Central memory CD4-positive, alpha-beta T cell (primary cell): Measurements from ENCODE around the gene NOL4L.

Experiments
- DNase-seq: peaks from one replicate; pipeline ENCODE4 v3.0.0; 2022

NOL4L gene

DNA sequence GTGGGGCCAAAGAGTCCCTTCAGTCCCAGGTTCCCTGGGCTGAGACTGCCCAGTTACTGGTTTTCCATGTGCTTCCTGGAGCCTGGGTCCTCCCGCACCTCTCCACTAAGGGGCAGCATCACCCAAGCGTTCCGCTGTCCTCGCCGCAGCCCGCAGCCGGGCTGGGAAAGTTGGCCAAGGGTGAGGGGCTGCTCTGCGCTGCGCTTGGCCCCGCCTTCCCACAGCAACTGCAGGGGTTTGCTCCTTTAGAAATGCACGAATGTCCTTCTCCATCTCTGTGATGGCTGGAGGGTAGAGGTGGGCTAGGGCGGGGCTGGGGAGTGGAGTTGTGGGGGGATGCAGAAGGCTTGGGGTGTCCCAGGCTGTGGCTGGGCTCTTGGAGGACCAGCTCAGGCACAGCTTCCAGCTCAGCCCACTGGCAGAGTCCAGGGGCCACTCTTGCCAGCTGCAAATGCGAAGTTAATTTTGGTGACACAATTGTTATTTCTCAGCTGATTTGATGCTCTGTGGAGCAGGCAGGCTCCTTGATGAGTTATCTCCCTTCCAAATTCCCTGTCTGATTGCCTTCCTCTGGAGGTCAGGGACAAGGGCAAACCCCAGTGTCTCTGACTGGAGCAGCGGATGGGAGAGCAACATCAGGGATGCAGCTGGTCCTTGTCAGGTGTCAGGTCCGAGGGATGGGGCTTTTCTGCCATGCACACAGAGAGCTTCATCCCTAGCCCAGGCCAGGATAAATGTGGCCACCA, 63.2 kb downstream of the NOL4L start:
- peak; percentile 60 for DNase-seq

DNA sequence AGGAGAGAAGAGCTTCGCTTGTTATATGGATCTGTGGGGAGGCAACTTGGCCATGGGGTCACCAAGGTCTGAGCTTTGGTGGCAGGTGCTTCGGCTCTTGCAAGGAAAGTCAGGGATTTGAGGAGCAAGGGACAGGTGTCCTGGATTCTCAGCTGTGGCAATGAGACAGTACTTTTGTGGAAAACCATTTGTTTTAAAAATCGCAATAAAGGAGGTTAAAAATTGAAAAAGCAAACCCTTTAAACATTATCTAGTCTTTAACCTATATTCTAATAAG, 64.3 kb downstream of the NOL4L start:
- DNase-seq = no peak

DNA sequence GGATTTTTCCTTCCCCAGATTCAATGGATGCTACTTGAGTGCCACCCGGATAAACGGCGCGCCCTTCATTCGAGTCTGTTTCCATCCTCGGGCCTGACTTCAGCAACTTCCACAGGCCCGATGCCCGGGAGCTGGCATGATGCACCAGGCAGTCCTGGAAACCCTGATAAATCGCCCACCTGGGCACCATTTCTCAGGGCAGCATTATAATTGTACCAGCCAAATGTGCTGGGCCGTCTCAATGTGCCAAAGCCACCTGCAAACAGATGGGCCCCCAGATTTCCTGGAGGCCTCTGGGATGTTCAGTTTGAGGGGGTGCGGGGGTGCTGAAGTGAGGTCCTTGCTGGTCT, 65.8 kb downstream of the NOL4L start:
- DNase-seq = no peak

DNA sequence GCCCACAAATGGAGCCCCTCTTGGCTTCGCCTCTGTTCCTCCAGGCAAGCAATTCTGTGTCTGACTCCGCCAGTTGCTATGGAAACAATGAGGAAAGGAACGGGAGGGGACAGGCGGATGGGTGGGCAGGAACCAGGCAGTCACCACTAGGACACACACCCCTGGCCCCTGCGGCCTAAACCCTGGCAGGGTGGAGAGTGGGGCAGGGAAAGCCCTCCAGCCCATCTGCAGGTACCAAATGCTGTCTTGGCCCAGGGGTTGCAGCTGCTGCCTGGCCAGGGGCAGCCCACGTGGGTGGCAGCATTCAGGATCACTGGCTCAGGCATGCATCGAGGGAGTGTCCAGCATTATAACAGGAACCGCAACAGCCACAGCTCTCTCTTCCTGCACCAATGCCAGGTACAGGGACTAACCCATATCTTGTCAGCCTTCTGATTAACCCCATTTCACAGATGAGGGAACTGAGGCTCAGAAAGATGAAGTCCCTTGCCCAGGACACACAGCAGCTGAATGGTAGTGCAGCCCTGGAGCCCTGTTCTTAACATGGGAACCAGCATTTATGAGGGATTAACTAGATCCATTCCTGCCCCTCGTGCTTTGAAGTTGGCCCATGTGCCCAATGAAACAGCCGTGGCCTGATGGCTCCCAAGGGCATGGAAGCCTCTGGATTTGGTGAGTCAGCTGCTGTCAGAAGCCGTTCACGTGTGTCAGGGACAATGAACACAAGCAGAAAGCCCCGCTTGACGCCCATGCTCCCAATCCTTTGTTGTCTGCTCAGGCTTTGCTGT, 66.3 kb downstream of the NOL4L start:
- DNase-seq = no peak

DNA sequence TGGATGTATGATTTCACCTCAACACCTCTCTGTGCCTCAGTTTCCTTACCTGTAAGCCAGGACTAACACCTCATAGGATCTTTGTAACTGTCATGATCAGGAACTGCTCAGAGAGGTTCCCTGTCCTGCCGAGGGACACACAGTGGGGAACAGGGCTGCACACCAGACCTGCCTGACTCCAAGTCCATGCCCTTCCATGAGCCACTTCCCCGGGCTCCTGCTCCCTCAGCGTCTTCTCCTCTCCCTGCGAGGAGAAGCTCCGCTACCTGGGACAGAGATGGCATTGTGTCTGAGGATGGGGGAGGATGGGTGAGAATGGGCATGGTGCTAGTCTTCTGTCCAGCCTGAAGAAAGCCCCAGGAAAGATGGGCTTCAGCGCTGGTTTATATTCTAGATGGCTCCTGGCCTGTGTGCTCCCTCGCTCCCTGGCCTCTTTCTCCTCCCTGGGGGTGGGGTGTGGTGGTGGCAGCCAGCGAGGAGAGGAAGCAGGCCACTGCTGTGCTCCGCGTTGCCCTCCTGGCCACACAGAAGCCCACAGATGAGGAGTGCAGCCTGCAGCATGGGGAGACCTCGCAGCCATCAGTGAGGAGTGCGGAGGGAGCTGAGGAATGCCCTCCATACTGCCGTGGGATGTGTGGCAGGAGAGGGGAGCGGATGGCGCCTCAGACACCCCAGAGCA, 67.1 kb downstream of the NOL4L start:
- no peak for DNase-seq

DNA sequence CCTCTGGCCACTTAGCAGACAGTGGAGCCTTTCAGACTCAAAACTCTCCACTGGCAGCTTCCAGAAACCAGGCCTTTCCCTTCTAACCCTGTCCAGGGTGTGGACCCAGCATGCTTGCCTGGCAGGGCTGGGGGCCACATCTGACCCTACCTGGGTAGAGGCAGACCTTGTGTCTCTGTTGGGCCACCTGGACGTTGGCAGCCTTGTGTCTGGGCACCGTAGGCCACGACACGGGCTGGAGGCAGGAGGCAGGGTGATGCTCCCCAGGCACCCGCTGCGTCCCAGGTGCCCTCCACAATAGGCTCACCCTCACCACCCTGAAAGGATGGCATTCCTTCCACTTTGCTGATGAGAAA, 67.6 kb downstream of the NOL4L start:
- DNase-seq = no peak

DNA sequence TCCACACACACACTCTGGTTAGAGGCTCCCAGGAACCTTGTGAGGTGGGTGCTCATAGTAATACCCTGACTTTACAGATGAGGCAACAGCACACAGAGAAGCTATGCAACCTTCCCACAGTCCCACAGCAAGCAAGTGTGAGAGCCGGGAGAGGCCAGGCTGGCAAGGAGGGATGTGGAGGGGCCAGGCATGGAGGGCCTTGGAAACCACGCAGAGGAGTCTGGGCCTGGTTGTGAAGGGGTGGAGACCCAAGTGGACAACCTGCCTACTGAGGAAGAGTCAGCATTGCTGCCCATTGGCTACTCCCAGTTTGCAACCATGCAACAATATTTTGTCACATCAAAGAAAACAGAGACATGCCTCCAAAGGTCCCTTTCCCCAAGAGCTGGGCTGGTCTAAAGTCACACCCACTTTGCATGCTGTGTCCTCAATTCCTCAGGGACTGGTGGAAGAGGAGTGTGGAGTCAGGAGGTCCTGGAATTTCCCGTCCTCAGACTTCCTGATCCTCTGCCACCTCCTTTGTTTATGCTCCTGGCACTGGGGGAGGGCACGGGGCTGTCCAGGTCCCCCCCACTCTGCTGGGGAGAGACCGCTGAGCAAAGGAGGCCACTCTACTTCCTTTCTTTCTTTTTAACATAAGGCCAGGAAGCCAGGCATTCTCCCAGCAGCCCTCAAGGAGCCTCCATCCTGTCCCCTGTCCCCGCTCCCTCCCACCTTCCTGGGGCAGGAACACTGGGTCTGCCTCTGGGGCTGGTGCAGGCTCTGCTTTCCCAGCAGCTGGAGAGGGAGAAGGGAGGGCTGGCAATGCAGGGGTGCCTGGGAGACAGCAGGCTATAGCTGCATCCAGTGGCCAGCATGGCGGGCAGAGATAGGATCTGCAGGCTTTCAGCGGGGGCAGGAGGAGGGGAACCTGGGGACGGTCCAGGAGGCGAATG, 68.3 kb downstream of the NOL4L start:
- DNase-seq = no peak

DNA sequence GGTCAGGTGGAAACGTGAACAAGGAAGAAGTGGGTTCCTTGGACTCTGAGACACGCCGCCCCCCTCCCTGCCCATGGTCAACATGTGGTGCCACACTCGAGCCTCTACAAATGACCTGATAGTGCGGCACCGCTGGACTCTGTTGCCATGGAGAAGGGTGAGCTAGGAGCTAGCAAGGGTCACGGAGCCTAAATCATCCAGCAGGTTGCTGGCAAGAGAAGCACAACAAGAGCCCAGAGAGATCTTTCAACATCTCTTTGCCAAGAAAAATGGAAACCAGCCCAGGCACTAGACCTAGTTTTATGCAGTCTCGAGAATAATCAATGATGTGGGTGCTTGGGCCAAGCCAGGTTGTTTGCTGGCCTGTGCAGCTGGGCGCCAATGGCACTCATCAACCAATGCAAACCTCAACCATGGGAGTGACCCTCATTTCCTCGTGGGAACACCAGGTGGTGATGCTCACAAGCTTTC, 69.5 kb downstream of the NOL4L start:
- DNase-seq = no peak

DNA sequence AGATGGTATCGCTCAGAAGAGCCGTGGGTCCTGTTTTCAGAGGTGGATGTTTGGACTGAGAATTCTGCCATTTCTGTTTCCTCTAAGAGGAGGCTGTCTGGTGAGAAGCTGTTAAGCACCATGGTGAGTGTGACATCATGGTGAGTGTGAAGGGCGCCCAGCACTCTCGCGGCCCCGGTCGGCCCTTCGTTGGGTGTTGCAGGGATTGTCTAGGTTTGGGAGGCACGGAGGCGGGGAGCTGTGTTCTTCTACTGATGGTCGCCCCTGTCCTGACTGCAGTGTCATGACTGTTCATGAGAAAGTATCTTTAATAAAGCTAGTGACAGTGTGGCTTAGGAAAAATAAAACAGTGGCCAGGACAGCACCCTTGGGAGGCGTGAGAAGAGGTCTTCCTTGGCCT, 70.4 kb downstream of the NOL4L start:
- no peak for DNase-seq

DNA sequence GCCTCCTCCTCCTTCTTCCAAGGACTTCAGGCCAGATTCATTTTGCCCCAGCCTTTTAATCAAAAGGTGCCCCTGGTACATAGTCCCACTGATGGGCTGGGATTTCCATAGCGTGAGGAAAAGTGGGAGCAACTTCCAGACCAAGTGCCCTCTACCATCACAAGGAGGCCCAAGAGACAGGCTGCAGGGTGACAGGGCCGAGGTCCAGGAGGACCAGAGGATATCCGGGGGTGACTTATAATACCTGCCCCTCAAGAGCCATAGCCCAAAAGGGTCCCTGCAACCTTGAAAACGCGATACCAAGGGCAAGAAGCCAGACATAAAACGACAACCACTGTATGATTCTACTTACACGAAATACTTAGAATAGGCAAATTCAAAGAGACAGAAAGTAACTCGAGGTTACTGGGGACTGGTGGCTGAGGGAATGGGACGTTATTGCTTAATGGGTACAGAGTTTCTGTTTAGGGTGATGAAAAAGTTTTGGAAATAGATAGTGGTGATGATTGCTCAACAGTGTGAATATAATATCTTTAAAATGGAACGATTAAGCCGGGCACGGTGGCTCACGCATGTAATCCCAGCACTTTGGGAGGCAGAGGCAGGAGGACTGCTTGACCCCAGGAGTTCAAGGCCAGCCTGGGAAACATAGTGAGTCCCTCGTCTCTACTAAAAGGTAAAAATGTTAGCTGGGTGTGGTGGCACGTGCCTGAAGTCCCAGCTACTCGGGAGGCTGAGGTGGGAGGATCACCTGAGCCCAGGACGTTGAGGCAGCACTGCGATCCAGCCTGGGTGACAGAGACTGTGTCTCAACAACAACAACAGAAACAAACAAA, 71.9 kb downstream of the NOL4L start:
- DNase-seq = no peak

DNA sequence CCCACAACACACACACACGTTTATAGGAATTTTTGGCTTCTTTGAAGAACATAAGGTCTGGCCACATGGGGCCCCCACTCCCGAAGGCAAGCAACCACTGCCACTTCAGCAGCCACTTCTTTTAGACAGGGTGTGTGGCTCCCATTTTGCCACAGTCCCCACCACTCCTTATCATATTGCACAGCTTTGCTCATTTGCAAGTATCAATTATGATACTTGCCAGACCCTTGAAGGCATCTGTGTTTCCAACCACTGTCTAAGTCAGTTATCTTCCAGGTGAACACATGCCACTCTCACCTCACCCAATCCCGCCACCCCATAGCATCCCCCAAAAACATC, 73.1 kb downstream of the NOL4L start:
- DNase-seq = no peak

DNA sequence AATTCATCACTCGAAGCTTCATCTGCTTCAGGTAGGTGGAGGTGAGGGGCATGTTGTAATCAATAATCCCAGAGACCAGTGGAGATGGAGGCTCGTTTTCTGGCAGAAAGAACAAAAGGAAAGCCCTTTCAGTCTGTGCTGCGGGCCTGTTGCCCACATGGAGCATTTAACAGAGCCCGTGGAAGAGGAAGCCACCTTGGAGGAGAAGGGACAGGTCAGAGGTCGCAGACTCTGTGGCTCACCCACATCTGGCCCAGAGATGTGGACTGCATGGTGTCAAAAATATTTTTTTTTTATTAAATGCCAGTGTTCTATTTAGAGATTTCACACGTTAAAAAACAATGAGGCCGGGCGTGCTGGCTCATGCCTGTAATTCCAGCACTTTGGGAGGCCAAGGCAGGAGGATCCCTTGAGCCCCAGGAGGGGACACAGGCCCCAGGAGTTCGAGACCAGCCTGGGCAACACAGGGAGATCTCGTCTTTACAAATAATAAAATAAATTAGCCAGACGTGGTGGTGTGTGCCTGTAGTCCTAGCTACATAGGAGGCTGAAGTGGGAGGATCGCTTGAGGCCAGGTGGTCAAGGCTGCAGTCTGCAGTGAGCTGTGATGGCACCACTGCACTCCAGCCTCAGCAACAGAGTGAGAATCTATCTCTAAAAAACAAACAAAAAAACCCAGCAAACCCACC, 73.6 kb downstream of the NOL4L start:
- DNase-seq = no peak

DNA sequence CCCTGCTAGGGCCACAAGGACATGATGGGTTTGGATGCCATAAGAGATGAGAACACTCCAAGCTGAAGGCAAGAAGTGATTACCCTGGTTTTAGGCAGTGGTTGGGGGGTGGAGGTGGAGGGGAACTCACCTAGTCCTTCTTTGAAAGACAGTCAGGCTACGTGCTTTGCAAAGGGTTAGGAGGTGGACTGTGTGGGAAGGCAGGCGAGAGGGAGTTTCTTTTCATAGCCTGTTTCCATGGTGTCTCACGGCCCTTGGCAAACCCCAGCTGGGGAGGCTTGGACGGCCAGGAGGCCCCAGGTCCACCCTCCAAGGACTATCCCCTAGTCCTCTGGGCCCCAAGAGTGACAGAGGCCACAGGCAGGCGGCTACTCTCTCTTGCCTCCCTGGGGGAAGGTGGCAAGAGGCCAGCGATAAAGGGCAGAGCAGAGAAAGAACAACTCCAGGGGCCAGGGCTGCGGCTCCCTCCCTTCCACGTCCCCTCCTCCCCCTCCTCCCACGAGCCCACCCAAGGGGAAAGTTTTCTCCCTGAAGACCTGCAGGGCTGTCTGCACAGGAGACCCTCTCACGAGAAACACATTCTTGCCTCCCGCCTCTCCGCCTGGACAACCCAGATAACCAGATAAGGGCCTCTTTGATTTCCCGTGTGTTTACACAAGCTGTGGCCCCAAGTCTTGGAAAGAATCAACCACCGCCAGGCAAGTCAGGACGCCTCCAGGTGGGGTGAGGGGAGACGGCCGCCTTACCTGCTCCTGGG, 74.4 kb downstream of the NOL4L start:
- no peak for DNase-seq

DNA sequence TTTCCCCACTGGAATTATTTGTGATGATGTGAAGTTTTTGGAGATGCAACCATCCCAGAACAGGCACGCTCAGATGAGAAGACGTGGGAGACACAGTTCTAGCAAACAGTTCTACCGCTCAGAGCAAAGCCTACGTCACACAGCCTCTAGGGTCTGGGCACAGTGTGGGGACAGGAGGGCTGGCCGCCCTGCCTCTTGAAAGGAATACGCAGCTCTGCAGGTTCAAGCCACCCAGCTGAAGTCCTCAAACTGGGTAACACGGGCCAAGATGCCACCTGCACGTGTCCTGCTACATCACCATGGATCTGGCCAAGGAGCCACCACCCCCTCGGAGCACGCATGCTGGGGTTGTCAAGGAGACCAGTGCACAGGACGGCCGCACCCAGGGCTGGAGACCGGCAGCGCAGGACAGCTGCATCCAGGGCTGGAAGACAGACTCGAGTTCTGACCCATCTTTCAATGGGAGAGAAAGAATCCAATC, 75.0 kb downstream of the NOL4L start:
- no peak for DNase-seq

DNA sequence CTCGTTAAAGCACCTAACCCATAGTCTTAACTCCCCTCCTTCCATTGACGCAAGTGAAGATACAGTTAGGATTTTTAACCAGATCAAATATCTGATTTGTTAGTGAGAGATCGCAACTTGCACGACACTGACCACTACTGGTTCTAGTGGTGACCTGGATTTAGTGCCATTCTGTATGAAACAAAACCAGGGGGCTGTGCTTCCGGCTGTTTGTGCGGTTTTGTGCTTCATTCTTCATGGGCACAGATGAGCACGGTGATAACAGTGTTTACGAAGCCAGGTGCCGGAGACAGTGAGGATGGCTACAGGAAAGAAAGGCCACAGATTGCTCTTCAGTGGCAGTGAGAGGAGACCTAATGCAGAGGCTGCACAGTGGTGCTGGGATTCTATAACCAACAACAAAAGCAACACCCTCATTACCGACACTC, 75.5 kb downstream of the NOL4L start:
- DNase-seq = peak; percentile 81

DNA sequence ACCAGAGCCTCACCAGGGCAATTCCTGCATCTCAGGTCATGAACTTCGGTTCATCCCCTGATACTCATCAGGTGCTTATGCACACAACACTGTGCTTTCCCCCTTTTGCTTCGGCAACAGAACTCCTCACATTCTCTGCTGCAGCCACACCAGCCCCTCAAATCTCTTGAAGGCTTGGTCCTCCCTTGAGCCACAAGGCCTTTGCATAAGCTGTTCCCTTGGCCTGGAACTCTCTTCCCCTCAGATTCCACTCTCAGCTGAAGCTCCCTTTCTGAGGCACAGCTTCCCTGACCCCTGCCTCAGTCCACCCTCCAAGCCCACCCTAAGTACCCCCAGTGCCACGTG, 76.4 kb downstream of the NOL4L start:
- DNase-seq = no peak

DNA sequence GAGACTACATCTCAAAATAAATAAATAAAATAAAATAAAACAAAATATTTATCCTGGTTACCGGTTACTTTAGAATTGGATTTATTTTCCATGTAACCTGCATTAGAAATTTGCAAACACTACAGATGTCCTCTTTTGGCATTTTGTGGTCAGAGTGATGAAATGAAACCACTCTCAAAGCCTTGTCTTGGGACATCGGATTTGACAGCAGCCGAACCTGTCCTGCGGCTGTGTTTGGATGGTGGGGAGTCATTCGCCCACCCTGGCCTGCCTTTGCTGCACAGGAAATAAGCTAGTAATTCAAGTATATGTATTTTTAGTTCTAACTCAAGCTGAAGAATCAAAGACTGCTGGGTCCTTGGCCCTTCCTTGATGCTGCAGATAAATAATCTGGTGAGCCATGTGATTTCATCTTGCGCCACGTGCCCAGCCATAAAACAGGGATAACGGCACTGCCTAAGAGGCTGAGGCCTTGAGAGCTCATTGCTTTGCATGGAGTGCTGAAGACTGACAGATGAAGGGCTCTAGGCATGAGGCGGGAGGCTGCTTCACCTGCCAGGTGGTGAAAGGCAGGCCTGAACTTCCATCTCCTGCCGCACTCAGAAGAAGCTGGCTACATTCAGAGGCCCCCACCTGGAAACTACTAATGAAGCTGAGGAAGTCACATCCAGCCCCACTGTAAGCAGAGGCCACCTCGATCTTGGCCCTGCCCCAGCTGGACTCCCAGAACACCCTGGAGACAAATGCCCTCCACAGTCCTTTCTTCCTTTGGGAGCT, 76.9 kb downstream of the NOL4L start:
- DNase-seq = no peak

DNA sequence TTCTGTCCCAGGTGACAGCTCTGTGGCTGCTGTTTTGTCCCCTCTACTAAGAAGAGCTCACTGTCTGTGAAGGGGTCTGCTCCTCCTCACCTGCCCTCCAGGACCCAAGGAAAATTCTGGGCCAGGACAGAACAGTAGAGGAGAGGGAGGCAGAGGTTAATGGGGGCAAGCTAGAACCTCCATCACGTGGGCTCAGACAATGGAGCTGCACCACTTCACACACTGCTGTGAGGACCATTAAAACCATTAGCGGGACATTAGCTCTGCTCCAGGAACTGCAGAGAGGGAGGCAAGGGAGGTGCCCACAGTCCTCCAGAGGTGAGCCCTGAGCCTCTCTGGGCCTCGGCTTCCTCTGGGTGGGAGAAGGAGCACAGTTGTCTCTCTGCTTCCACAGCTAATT, 78.4 kb downstream of the NOL4L start:
- no peak for DNase-seq

DNA sequence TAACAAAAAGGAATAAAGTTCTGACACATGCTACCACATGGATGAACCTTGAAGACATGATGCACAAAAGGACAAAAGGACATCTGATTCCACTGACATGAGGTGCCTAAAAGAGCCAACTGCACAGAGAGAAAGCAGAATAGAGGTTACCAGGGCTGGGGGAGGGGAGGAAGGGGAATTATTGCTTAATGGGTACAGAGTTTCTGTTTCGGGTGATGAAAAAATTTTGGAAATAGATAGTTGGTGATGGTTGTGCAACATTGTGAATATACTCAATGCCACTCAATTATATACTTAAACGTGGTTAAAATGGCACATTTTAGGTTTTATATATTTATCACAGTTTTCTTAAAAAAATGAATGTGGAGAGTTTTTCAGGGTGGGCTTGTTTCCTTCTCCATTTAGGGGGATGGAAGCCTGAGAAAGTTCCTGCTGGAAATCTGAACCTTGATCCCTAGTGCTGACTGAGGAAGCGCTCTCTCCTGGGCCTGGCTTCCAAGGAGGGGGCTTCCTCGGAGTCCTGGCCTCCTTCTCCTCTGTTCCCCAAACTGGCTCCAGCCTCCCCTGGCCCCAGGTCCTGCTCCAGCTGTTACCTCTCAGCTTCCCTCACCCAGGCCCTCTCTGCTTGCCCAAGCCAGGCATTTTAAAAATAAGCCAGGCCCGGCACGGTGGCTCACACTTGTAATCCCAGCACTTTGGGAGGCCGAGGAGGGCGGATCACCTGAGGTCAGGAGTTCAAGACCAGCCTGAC, 79.2 kb downstream of the NOL4L start:
- DNase-seq = no peak
